Measurements from ENCODE around the gene NPY2R. TPM values are rescaled to one million over a fixed set of nuclear protein-coding genes. Genes with fewer than 3 reads are reported as not detected.

The NPY2R gene
- total RNA-seq, 4 donors from 2014 or later: 0.22 to 1.8 (median 0.42) TPM; not detected in 1

DNA sequence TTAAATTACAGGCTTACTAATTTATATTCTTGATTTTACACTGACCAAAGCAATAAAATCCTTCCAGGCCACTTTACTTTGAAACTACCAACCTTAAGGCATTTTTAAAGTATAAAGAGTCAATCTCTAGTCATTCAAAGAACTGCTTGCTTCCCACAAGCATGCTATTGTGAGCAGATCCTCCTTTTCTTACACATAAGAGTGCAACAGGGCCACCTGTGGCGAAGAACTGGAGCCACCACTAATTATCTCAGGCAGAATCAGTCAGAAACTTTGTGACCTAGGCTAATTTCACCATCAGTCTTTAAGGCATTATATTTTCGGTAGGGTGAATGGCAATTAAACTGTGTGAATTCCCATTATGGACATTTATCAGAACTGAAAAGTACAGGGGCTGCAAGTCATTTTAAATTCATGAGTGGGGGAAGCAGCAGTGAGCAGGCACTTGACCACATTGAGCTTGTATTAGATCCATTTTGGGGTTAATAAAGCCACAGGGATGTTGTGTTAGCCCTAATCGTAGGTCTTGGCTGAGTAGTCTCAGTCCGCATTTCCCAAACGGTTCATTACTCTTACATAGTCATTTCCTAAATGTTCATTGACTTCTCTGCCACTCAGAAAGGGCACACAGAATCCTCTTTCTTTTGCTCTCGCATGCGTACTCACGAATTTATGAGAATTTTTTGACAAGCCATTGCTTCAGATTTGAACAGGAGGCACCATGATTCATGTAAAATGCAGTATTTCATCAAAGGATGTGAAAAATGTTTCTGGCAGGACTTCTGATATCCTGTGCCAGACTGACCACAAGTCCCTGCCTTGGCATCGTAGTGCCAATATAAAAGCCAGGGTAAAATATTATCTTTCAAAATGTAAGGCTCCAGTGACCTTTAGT is 39.8 kb downstream of the NPY2R start:
- TF ChIP-seq EP300 (IDR thresholded peaks at IDR 0.05) (no peak), POLR2A (IDR thresholded peaks at IDR 0.05) (no peak)
- TF ChIP-seq, protein P1, sequence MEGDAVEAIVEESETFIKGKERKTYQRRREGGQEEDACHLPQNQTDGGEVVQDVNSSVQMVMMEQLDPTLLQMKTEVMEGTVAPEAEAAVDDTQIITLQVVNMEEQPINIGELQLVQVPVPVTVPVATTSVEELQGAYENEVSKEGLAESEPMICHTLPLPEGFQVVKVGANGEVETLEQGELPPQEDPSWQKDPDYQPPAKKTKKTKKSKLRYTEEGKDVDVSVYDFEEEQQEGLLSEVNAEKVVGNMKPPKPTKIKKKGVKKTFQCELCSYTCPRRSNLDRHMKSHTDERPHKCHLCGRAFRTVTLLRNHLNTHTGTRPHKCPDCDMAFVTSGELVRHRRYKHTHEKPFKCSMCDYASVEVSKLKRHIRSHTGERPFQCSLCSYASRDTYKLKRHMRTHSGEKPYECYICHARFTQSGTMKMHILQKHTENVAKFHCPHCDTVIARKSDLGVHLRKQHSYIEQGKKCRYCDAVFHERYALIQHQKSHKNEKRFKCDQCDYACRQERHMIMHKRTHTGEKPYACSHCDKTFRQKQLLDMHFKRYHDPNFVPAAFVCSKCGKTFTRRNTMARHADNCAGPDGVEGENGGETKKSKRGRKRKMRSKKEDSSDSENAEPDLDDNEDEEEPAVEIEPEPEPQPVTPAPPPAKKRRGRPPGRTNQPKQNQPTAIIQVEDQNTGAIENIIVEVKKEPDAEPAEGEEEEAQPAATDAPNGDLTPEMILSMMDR (IDR thresholded peaks at IDR 0.05): no peak
- no peak overlapping the region for H3K27ac ChIP-seq
- no peak overlapping the region for H3K4me3 ChIP-seq
- H3K4me1 ChIP-seq: no peaks in the 10 kb centered on the region
- H3K36me3 ChIP-seq: no peaks in the 10 kb centered on the region
- no peak for DNase-seq (ENCODE audit: low spot score in 2 of 2)
- WGBS, 2 donors: 56 to 58% methylated on average over 9 of the region's 9 CpGs
- no peaks in the 10 kb centered on the region for H3K9me3 ChIP-seq
- H3K27me3 ChIP-seq: no peaks in the 10 kb centered on the region

DNA sequence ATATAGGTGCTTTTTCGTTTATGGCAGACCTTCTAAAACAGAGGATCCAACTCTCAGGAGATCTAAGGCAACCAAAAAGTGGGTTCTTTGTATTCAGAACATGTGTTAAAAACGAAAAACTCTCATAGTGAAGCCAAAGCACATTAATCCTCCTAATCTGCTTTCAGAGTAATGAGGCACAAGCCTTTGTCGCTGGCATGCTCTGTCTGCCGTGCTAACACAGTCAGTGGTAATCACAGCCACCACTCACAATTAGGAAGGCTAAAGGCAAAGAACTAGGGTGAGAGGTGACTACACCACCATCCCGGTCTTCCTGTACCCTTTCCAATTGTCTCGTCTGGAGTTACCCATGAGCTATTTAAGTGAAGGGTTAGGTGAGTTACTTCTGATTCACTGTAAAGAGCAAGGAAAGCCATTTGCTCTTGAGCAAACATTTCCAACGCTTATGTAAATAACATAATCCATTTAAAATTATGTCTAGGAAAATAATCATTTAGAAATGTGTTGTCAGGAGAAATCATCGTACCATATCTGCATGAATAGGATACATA is 40.7 kb downstream of the NPY2R start:
- no peak for TF ChIP-seq EP300 (IDR thresholded peaks at IDR 0.05)
- TF ChIP-seq POLR2A (IDR thresholded peaks at IDR 0.05): no peak
- TF ChIP-seq, protein P1 (IDR thresholded peaks at IDR 0.05): no peak
- Histone ChIP-seq H3K27ac (no peak overlapping the region), H3K4me3 (no peak overlapping the region), H3K9me3 (no peaks in the 10 kb centered on the region), H3K4me1 (no peaks in the 10 kb centered on the region), H3K27me3 (no peaks in the 10 kb centered on the region), H3K36me3 (no peaks in the 10 kb centered on the region)
- no peak for DNase-seq (ENCODE audit: low spot score in 2 of 2)
- WGBS, 2 donors: 60 to 61% methylated on average over 8 of the region's 8 CpGs

DNA sequence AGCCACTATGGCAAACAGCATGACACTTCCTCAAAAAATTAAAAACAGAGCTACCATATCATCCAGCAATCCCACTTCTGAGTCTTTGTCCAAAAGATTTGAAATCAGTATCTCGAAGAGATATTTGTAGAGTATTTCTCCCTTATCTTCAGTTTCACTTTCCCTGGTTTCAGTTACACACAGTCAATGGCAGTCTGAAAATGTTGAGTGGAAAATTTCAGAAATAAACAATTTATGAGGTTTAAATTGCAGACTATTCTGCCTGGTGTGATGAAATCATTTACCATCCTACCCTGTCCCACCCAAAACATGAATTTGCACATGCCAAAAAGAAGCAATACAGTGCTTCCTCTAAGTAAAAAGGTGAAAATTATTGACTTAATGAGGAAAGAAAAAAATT is 43.9 kb downstream of the NPY2R start:
- 84 to 85% methylated on average over 1 of the region's 1 CpG for WGBS, 2 donors
- no peaks in the 10 kb centered on the region for H3K4me1 ChIP-seq
- H3K27ac ChIP-seq: no peak overlapping the region
- H3K27me3 ChIP-seq: no peaks in the 10 kb centered on the region
- TF ChIP-seq, protein P1 (IDR thresholded peaks at IDR 0.05): no peak
- TF ChIP-seq POLR2A (IDR thresholded peaks at IDR 0.05) (no peak), EP300 (IDR thresholded peaks at IDR 0.05) (no peak)
- DNase-seq (ENCODE audit: low spot score in 2 of 2): no peak
- H3K4me3 ChIP-seq: no peak overlapping the region
- no peaks in the 10 kb centered on the region for H3K9me3 ChIP-seq
- H3K36me3 ChIP-seq: no peaks in the 10 kb centered on the region

DNA sequence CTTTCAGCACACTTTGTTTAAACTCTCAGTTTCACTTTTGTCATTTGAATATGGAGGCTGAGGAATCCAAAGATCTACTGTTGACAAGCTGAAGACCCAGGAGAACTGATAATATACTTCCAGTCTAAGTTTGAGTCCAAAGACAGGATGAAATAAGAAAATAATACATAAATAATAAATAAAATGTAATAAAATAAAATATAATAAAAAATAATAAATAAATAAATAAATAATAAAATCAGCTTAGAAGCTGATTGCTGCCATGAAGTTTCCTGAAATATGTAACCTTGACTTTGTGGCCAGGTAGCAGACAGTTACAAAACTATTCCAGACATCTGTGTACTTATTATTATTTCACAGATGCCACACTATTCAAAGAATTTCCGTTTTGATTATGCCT is 55.0 kb downstream of the NPY2R start:
- no peak for DNase-seq (ENCODE audit: low spot score in 2 of 2)
- Histone ChIP-seq H3K36me3 (no peaks in the 10 kb centered on the region), H3K9me3 (peaks cover 0 to 2% (median 0%) of the 10 kb centered on the region in 4 donors), H3K4me3 (no peak overlapping the region), H3K27ac (no peak overlapping the region), H3K27me3 (no peaks in the 10 kb centered on the region), H3K4me1 (no peaks in the 10 kb centered on the region)
- TF ChIP-seq, protein P1 (IDR thresholded peaks at IDR 0.05): no peak
- TF ChIP-seq EP300 (IDR thresholded peaks at IDR 0.05) (no peak), POLR2A (IDR thresholded peaks at IDR 0.05) (no peak)
- 87 to 91% methylated on average over 1 of the region's 1 CpG for WGBS, 2 donors

DNA sequence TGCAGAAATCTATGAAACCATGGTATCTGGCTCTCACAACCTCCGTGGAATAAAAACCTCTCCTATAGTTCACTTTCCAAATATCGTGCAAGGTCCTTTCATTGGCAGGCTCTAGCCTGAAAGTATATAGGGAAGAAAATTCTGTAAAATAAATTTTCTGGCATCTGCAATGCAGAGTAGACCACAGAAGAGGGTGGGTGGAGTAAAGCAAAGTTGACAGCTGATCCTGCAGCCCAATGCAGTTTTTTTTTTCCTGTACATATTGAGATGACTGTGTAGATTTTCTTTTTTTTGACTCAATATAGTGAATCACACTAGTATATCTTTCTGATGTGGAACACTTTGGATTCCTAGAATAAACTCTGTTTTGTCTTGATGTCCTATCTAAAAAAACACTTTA is 56.7 kb downstream of the NPY2R start:
- TF ChIP-seq EP300 (IDR thresholded peaks at IDR 0.05) (no peak), POLR2A (IDR thresholded peaks at IDR 0.05) (no peak)
- TF ChIP-seq, protein P1 (IDR thresholded peaks at IDR 0.05): no peak
- WGBS, 2 donors: 83% methylated on average over 2 of the region's 2 CpGs
- no peaks in the 10 kb centered on the region for H3K36me3 ChIP-seq
- no peak overlapping the region for H3K27ac ChIP-seq
- H3K4me3 ChIP-seq: no peak overlapping the region
- no peaks in the 10 kb centered on the region for H3K27me3 ChIP-seq
- DNase-seq (ENCODE audit: low spot score in 2 of 2): no peak
- no peaks in the 10 kb centered on the region for H3K4me1 ChIP-seq
- H3K9me3 ChIP-seq: peaks cover 0 to 2% (median 0%) of the 10 kb centered on the region in 4 donors

Data from tibial nerve (tissue), 4 donors.